Measurements from ENCODE around the gene ASIC1. TPM values are rescaled to one million over a fixed set of nuclear protein-coding genes. Genes with fewer than 3 reads are reported as not detected.

The ASIC1 gene
- total and polyA plus RNA-seq, 4 experiments from 2014 or later: 0.08 to 0.26 TPM; not detected in 2

- Mint-ChIP-seq H3K27ac (peak overlapping the region in 1 of 7 donors; percentile 64), H3K36me3 (peaks cover 21 to 40% of the 10 kb centered on the region in 2 donors), H3K9me3 (no peaks in the 10 kb centered on the region), H3K27me3 (peaks cover 0 to 1% of the 10 kb centered on the region in 2 donors), H3K4me3 (no peak overlapping the region), H3K4me1 (no peaks in the 10 kb centered on the region)
- Histone ChIP-seq H3K9me3 (ENCODE audit: control insufficient read depth in 1 of 2, low read length in 2 of 2) (no peaks in the 10 kb centered on the region), H3K4me1 (ENCODE audit: insufficient read depth, low read length) (no peaks in the 10 kb centered on the region), H3K27me3 (ENCODE audit: insufficient read depth, low read length) (no peaks in the 10 kb centered on the region), H3K4me3 (ENCODE audit: low read length in 2 of 2) (no peak overlapping the region), H3K27ac (ENCODE audit: low read depth, low read length) (no peak overlapping the region), H3K36me3 (ENCODE audit: insufficient read depth, low read length) (peaks cover 31% of the 10 kb centered on the region)
- no peak for DNase-seq
- CTCF ChIA-PET (ENCODE audit: partially characterized antibody): interaction anchor here (1.2 to 16.0 kb wide), 4 partner anchors 9 to 73 kb away, joined by 3 to 316 read pairs (median 20); partner anchors contain the start of genes CERS5, COX14 and SMARCD1
- POLR2A ChIA-PET (ENCODE audit: partially characterized antibody): interaction anchor here (1.9 kb wide), 1 partner anchor 9 kb away, joined by 13 read pairs; the partner anchor contains the start of gene COX14
- intact Hi-C loops (cut with micrococcal nuclease): no loop called here
Observed at GRCh38 chr12:50102646-50103309, 45.4 kb downstream of the ASIC1 start.

DNA sequence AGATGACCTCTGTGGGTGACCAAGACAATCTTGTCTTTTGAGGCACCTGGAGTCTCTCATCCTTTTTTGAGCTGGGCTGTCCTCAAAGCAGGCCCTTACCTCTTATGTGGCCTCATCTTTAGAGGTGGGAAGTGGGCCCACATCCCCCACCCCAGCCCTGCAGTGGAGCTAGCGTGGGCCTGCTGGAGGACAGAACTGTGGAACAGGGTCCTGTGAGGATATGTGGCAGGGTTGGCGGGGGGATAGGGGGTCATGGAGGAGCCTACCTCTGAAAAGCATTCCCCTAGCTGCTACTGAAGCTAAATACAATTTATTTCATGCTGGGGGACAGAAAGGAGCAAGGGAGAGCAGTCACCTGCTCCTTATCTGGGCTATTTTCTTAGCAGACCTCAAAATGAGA is 46.0 kb downstream of the ASIC1 start:
- Mint-ChIP-seq H3K9me3 (no peaks in the 10 kb centered on the region), H3K4me3 (no peak overlapping the region), H3K4me1 (no peaks in the 10 kb centered on the region), H3K27me3 (peaks cover 0 to 1% of the 10 kb centered on the region in 2 donors), H3K36me3 (peaks cover 15 to 34% of the 10 kb centered on the region in 2 donors), H3K27ac (no peak overlapping the region)
- DNase-seq: no peak
- H3K4me1 ChIP-seq (ENCODE audit: insufficient read depth, low read length): no peaks in the 10 kb centered on the region
- H3K27me3 ChIP-seq (ENCODE audit: insufficient read depth, low read length): no peaks in the 10 kb centered on the region
- H3K27ac ChIP-seq (ENCODE audit: low read depth, low read length): no peak overlapping the region
- H3K9me3 ChIP-seq (ENCODE audit: control insufficient read depth in 1 of 2, low read length in 2 of 2): no peaks in the 10 kb centered on the region
- no peak overlapping the region for H3K4me3 ChIP-seq (ENCODE audit: low read length in 2 of 2)
- intact Hi-C loops (cut with micrococcal nuclease): no loop called here
- POLR2A ChIA-PET (ENCODE audit: partially characterized antibody): interaction anchor here (1.0 to 1.9 kb wide), 2 partner anchors 8 to 9 kb away, joined by 4 to 13 read pairs; partner anchors contain the start of gene COX14
- H3K36me3 ChIP-seq (ENCODE audit: insufficient read depth, low read length): peaks cover 25% of the 10 kb centered on the region
- CTCF ChIA-PET (ENCODE audit: partially characterized antibody): interaction anchor here (1.2 to 16.0 kb wide), 4 partner anchors 8 to 72 kb away, joined by 3 to 316 read pairs (median 20); partner anchors contain the start of genes CERS5, COX14 and SMARCD1

DNA sequence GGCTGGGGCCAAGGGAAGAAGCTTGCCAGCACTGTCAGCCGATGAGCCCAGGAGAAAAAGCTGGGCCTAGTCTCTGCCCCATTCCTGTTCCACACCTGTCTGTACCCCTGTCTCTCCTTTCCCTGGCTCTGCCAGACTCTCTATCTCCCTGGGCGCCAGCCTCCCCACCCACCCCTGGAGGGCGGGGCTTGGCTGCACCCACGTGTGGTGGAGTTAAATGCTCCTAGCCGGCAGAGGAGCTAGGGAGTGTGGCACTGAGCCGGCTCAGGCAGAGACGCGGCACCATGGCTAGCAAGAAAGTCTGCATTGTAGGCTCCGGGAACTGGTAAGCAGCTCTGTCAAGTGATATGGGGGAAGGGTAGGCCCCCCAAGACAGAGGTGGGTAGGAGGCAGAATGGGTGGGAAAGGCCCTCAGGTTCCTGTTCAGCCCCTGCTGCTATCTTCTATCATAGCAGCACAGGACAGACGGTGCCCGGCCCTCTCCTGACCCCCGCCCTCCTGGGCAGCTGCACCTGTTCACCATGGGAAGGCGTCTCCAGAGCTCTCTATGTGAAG is 46.4 kb downstream of the ASIC1 start, which contains the start of gene GPD1:
GPD1 (plus strand) TSS at position 242 of the 555 bp plus-strand sequence; CDS start at position 285, 43 bp downstream.
- DNase-seq: no peak
- intact Hi-C loops (cut with micrococcal nuclease): no loop called here
- H3K36me3 Mint-ChIP-seq: peaks cover 13 to 29% of the 10 kb centered on the region in 2 donors
- no peaks in the 10 kb centered on the region for H3K27me3 ChIP-seq (ENCODE audit: insufficient read depth, low read length)
- peaks cover 0 to 1% of the 10 kb centered on the region in 2 donors for H3K27me3 Mint-ChIP-seq
- H3K27ac ChIP-seq (ENCODE audit: low read depth, low read length): no peak within 1 kb of the TSS
- H3K36me3 ChIP-seq (ENCODE audit: insufficient read depth, low read length): peaks cover 20% of the 10 kb centered on the region
- H3K4me3 Mint-ChIP-seq: no peak within 1 kb of the TSS
- H3K9me3 Mint-ChIP-seq: no peaks in the 10 kb centered on the region
- H3K27ac Mint-ChIP-seq: peak within 1 kb of the TSS in 2 of 7 donors; percentile 30 to 64
- no peaks in the 10 kb centered on the region for H3K4me1 ChIP-seq (ENCODE audit: insufficient read depth, low read length)
- no peak within 1 kb of the TSS for H3K4me3 ChIP-seq (ENCODE audit: low read length in 2 of 2)
- no peaks in the 10 kb centered on the region for H3K9me3 ChIP-seq (ENCODE audit: control insufficient read depth in 1 of 2, low read length in 2 of 2)
- POLR2A ChIA-PET (ENCODE audit: partially characterized antibody): interaction anchor here (0.7 to 1.1 kb wide), 3 partner anchors 8 to 64 kb away, joined by 3 to 4 read pairs (median 3); partner anchors contain the start of genes CERS5 and COX14
- CTCF ChIA-PET (ENCODE audit: partially characterized antibody): interaction anchor here (1.2 to 16.0 kb wide), 4 partner anchors 8 to 72 kb away, joined by 3 to 316 read pairs (median 20); partner anchors contain the start of genes CERS5, COX14 and SMARCD1
- no peaks in the 10 kb centered on the region for H3K4me1 Mint-ChIP-seq

GRCh38 chr12:50104417-50105366 is 47.3 kb downstream of the ASIC1 start:
- DNase-seq: no peak
- Mint-ChIP-seq H3K27me3 (peaks cover 0 to 1% of the 10 kb centered on the region in 2 donors), H3K4me1 (no peaks in the 10 kb centered on the region), H3K4me3 (no peak overlapping the region), H3K27ac (no peak overlapping the region), H3K9me3 (no peaks in the 10 kb centered on the region), H3K36me3 (peaks cover 9 to 21% of the 10 kb centered on the region in 2 donors)
- ChIA-PET POLR2A (ENCODE audit: partially characterized antibody) (interaction anchor here (0.7 to 1.1 kb wide), 3 partner anchors 7 to 63 kb away, joined by 3 to 4 read pairs (median 3); partner anchors contain the start of genes CERS5 and COX14), CTCF (ENCODE audit: partially characterized antibody) (interaction anchor here (1.5 to 16.0 kb wide), 2 partner anchors 14 to 71 kb away, joined by 5 to 316 read pairs; partner anchors contain the start of gene SMARCD1)
- Histone ChIP-seq H3K9me3 (ENCODE audit: control insufficient read depth in 1 of 2, low read length in 2 of 2) (no peaks in the 10 kb centered on the region), H3K36me3 (ENCODE audit: insufficient read depth, low read length) (peaks cover 11% of the 10 kb centered on the region), H3K4me3 (ENCODE audit: low read length in 2 of 2) (no peak overlapping the region), H3K4me1 (ENCODE audit: insufficient read depth, low read length) (peaks cover under 1% of the 10 kb centered on the region), H3K27me3 (ENCODE audit: insufficient read depth, low read length) (no peaks in the 10 kb centered on the region), H3K27ac (ENCODE audit: low read depth, low read length) (no peak overlapping the region)
- intact Hi-C loops (cut with micrococcal nuclease): no loop called here

- H3K27ac Mint-ChIP-seq: peak overlapping the region in 1 of 7 donors; percentile 64
- peaks cover 0 to 8% of the 10 kb centered on the region in 2 donors for H3K36me3 Mint-ChIP-seq
- Histone ChIP-seq H3K27me3 (ENCODE audit: insufficient read depth, low read length) (no peaks in the 10 kb centered on the region), H3K36me3 (ENCODE audit: insufficient read depth, low read length) (no peaks in the 10 kb centered on the region), H3K4me3 (ENCODE audit: low read length in 2 of 2) (no peak overlapping the region), H3K9me3 (ENCODE audit: control insufficient read depth in 1 of 2, low read length in 2 of 2) (no peaks in the 10 kb centered on the region), H3K4me1 (ENCODE audit: insufficient read depth, low read length) (peaks cover 8% of the 10 kb centered on the region), H3K27ac (ENCODE audit: low read depth, low read length) (no peak overlapping the region)
- ChIA-PET CTCF (ENCODE audit: partially characterized antibody) (interaction anchor here (8.7 to 16.0 kb wide), 2 partner anchors 16 to 70 kb away, joined by 131 to 316 read pairs; partner anchors contain the start of gene SMARCD1), POLR2A (ENCODE audit: partially characterized antibody) (no interaction called here)
- H3K4me1 Mint-ChIP-seq: peaks cover 0 to 1% (median under 1%) of the 10 kb centered on the region in 4 donors
- DNase-seq: no peak
- H3K4me3 Mint-ChIP-seq: no peak overlapping the region
- intact Hi-C loops (cut with micrococcal nuclease): no loop called here
- H3K27me3 Mint-ChIP-seq: peaks cover 0 to 1% of the 10 kb centered on the region in 2 donors
- H3K9me3 Mint-ChIP-seq: no peaks in the 10 kb centered on the region
Observed at GRCh38 chr12:50105913-50106450, 48.6 kb downstream of the ASIC1 start.

DNA sequence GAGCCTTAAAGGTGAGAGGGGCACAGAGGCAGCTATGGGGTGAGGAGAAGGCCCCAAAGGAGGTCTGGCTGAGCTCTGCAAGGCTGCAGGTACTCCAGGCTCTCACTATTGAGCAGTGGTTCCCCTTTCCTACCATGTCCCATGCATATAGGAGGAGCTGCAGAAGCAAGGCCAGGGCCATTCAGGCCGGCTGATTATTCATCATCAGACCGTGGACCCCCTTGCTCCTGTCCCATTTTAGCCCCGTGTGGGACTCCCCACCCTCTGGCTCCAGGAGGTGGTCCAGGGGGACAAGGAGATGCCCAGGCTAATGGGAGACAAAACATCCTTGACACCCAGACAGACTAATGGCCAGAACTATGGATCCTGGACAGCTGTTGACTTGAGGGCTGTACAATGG is 49.5 kb downstream of the ASIC1 start:
- no peaks in the 10 kb centered on the region for H3K27me3 ChIP-seq (ENCODE audit: insufficient read depth, low read length)
- Mint-ChIP-seq H3K4me1 (peaks cover 2 to 8% (median 6%) of the 10 kb centered on the region in 4 donors), H3K27me3 (peaks cover 0 to 1% of the 10 kb centered on the region in 2 donors), H3K27ac (no peak overlapping the region), H3K36me3 (peaks cover 0 to 3% of the 10 kb centered on the region in 2 donors), H3K9me3 (no peaks in the 10 kb centered on the region), H3K4me3 (no peak overlapping the region)
- ChIA-PET POLR2A (ENCODE audit: partially characterized antibody) (no interaction called here), CTCF (ENCODE audit: partially characterized antibody) (interaction anchor here (8.7 to 16.0 kb wide), 2 partner anchors 16 to 69 kb away, joined by 131 to 316 read pairs; partner anchors contain the start of gene SMARCD1)
- intact Hi-C loops (cut with micrococcal nuclease): no loop called here
- peaks cover 12% of the 10 kb centered on the region for H3K4me1 ChIP-seq (ENCODE audit: insufficient read depth, low read length)
- no peak overlapping the region for H3K27ac ChIP-seq (ENCODE audit: low read depth, low read length)
- no peaks in the 10 kb centered on the region for H3K36me3 ChIP-seq (ENCODE audit: insufficient read depth, low read length)
- H3K4me3 ChIP-seq (ENCODE audit: low read length in 2 of 2): no peak overlapping the region
- H3K9me3 ChIP-seq (ENCODE audit: control insufficient read depth in 1 of 2, low read length in 2 of 2): no peaks in the 10 kb centered on the region
- DNase-seq: no peak
